Activated CD8-positive, alpha-beta T cell treated with anti-CD3 and anti-CD28 coated beads for 36 hours (primary cell): ENCODE measurements around the gene STPG4. TPM values are rescaled to one million over a fixed set of nuclear protein-coding genes. Genes with fewer than 3 reads are reported as not detected.
A peak's percentile ranks its signal among the peaks of the same experiment; 100 is the strongest.

ENCODE experiments used
- ATAC-seq: fragments of 200-7000 bp; cut with Tn5 transposase; one replicate; pipeline ENCODE4 v1.10.0; 2021; ENCODE audit warnings: mild to moderate bottlenecking, moderate library complexity
- CTCF ChIA-PET: fragments of 350-600 bp; sonication (Branson Sonifier 250); formaldehyde crosslinking; loops from one replicate; lab custom pipeline; 2021; ENCODE audit warnings: antibody characterized with exemption; lab: Charles Lee
- POLR2A ChIA-PET: fragments of 350-600 bp; sonication (Branson Sonifier 250); formaldehyde crosslinking; loops from one replicate; lab custom pipeline; 2021; ENCODE audit warnings: antibody characterized with exemption; lab: Charles Lee
- DNase-seq: peaks from one replicate; pipeline ENCODE4 v3.0.0-alpha.2; 2020
- H3K27ac Mint-ChIP-seq: one replicate; pipeline ENCODE4 v1.8.0; 2021; ENCODE audit warnings: mild to moderate bottlenecking, mixed read lengths
- H3K27me3 Mint-ChIP-seq: one replicate; pipeline ENCODE4 v1.8.0; 2021; ENCODE audit warnings: mixed read lengths
- H3K36me3 Mint-ChIP-seq: one replicate; pipeline ENCODE4 v1.8.0; 2021; ENCODE audit warnings: low read depth, mixed read lengths
- H3K4me1 Mint-ChIP-seq: one replicate; pipeline ENCODE4 v1.8.0; 2021; ENCODE audit warnings: low read depth, mixed read lengths
- H3K4me3 Mint-ChIP-seq: one replicate; pipeline ENCODE4 v1.8.0; 2021; ENCODE audit warnings: mild to moderate bottlenecking, moderate library complexity, mixed read lengths
- H3K9me3 Mint-ChIP-seq: one replicate; pipeline ENCODE4 v1.8.0; 2021; ENCODE audit warnings: mixed read lengths
- CTCF ChIP-seq: fragments of 200-600 bp; IDR thresholded peaks from one replicate; pipeline ENCODE4 v1.8.0; 2022; ENCODE audit warnings: antibody characterized with exemption, mild to moderate bottlenecking
- intact Hi-C: fragments of 100-400 bp; cut with micrococcal nuclease; formaldehyde crosslinking; loops from one replicate; pipeline ENCODE4 v1.10.0; 2022
- total RNA-seq, 2 experiments: library from RNA; stranded (reverse); gene quantifications; one replicate each; pipeline ENCODE4 v1.2.3, GENCODE V29; 2021

Gene STPG4
- total RNA-seq, 2 experiments from 2014 or later = not detected

DNA sequence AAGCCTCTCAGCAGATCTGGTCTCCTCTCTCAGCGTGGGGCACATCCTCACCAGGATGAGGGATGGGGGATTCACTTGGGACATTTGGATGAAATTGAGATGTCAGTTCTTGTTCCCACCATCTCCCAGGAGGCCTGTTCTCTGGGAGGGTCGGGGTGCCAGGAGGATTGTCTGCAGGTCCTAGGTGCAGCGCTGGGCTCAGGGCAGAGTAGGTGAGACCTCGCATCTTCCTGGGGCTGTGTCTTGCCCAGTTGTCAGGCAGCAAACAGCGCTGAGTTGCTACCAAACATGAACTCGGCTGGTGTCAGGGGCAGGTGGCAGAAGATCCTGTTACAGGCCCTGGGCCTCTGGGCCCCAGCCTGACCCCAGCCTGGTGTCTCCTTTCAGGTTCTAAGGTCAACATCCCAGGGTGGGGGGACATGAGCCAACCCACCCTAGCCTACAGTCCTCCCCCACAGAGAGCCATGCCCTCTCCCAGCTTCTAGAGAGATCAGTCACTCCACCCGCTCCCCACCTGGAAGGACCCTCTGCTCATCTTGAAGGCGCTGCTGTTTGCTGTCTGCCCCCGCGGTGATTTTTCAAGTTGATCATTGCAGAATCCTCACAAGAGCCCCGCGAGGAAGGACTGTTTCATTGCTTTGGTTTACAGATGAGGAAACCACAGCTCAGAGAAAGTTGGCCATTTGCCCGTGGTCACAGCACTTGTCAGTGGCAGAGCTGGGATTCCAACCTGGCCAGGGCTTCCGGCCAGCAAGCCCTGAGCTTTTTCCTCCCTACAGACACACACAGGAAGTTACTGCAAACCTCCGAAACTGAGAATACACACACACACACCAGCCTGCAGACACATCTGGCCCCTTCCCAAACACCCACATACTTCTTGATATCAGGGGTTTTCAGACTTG, 83.9 kb downstream of the STPG4 start:
- CTCF ChIA-PET = interaction anchor here (1.1 kb wide), 1 partner anchor 200 kb away, joined by 3 read pairs; no protein-coding TSS in a partner anchor

GRCh38 chr2:47070155-47070919, 84.8 kb downstream of the STPG4 start:
- Mint-ChIP-seq H3K27ac (peak overlapping the region; percentile 75), H3K9me3 (no peaks in the 10 kb centered on the region), H3K4me3 (no peak overlapping the region), H3K36me3 (peaks cover 22% of the 10 kb centered on the region), H3K4me1 (peaks cover 49% of the 10 kb centered on the region), H3K27me3 (no peaks in the 10 kb centered on the region)
- CTCF ChIA-PET = interaction anchor here (1.1 kb wide), 1 partner anchor 201 kb away, joined by 3 read pairs; no protein-coding TSS in a partner anchor
- POLR2A ChIA-PET = interaction anchor here (1.0 kb wide), 1 partner anchor 13 kb away, joined by 3 read pairs; no protein-coding TSS in a partner anchor
- intact Hi-C loops = no loop called here
- ATAC-seq (no peak), DNase-seq (no peak)
- no peak for TF ChIP-seq CTCF

More for the DNA sequence above, 83.9 kb downstream of the STPG4 start:
- POLR2A ChIA-PET = no interaction called here
- ATAC-seq = peak; percentile 84
- peak; percentile 88 for DNase-seq
- H3K27me3 Mint-ChIP-seq = no peaks in the 10 kb centered on the region
- no peak for TF ChIP-seq CTCF
- peak overlapping the region; percentile 28 for H3K4me3 Mint-ChIP-seq
- H3K36me3 Mint-ChIP-seq = peaks cover 22% of the 10 kb centered on the region
- no peaks in the 10 kb centered on the region for H3K9me3 Mint-ChIP-seq
- H3K4me1 Mint-ChIP-seq = peaks cover 49% of the 10 kb centered on the region
- intact Hi-C loops = no loop called here
- H3K27ac Mint-ChIP-seq = peak overlapping the region; percentile 75

DNA sequence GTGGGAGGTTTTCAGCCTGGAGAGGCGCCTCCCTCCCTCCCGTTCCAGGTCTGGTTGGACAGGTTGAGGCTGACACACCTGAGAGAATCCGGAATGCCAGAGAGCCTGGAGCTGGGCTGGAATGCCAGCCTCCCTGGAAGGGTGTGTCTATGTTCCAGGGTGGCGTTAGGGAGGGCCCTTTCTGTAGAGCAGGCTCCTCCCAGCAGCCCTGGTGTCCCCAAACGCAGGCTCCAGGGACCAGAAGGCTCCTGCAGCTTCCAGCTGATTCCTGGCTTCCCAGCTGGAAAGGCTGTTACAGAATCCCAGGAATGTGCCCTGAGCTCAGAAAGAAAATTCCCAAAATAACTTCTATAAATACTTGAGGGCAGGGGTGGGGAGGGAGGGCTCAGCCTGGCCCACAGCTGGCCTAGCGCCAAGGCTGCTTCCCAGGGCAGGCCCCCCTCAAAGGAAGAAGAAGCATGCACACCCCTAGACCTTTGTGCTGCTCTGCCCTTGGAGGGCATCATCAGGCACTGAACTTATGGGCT, 85.4 kb downstream of the STPG4 start:
- peaks cover 49% of the 10 kb centered on the region for H3K4me1 Mint-ChIP-seq
- no peak for ATAC-seq
- H3K4me3 Mint-ChIP-seq = no peak overlapping the region
- no peak for TF ChIP-seq CTCF
- H3K27ac Mint-ChIP-seq = no peak overlapping the region
- peaks cover 22% of the 10 kb centered on the region for H3K36me3 Mint-ChIP-seq
- intact Hi-C loops = no loop called here
- DNase-seq = no peak
- ChIA-PET CTCF (no interaction called here), POLR2A (interaction anchor here (1.0 kb wide), 1 partner anchor 12 kb away, joined by 3 read pairs; no protein-coding TSS in a partner anchor)
- H3K9me3 Mint-ChIP-seq = no peaks in the 10 kb centered on the region
- H3K27me3 Mint-ChIP-seq = no peaks in the 10 kb centered on the region

DNA sequence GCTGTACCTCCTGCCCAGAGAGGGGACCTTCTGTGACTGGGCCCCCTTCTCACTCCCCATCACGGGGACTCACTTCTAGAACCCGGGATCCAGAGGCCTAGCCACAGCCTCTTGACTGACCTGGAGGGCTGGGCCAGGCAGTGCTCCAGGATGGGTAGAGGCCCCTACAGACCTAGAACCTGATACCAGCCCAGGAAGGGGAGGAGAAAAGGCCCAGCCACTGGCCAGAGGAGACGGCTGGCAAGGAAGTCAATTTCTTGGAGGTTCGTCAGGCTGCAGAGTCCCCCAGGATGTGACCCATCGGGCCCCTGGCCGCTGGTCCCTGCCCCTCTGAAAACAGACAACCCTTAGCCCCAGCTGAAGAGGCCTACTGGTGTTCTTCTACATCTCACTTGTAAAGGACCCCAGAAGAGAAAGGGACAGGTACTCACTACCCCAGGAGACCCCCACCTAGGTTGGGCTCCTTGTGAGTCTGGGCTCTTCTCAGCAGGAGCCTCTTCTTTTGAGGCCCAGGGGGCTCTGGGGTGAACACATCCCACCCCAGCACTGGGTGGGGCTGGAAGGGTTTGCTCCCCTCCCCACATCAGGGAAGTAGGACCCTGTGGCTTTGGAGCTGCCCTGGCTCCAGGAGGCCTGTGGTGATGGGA, 86.0 kb downstream of the STPG4 start:
- intact Hi-C loops = no loop called here
- Mint-ChIP-seq H3K27ac (no peak overlapping the region), H3K4me3 (no peak overlapping the region), H3K4me1 (peaks cover 49% of the 10 kb centered on the region), H3K9me3 (no peaks in the 10 kb centered on the region), H3K36me3 (peaks cover 22% of the 10 kb centered on the region), H3K27me3 (no peaks in the 10 kb centered on the region)
- no peak for TF ChIP-seq CTCF
- ChIA-PET CTCF (no interaction called here), POLR2A (no interaction called here)
- DNase-seq (no peak), ATAC-seq (no peak)
